HFFc6 (cell line): ENCODE measurements around the gene ACD. TPM values are rescaled to one million over a fixed set of nuclear protein-coding genes. Genes with fewer than 3 reads are reported as not detected.

Experiments
- DNase-seq: peaks from one replicate; pipeline ENCODE4 v3.0.0-alpha.2; 2018
- H3K27ac Mint-ChIP-seq: 2 replicates; pipeline ENCODE4 v1.8.0; 2020; ENCODE audit warnings: mild to moderate bottlenecking, mixed read lengths
- H3K27me3 Mint-ChIP-seq: 2 replicates; pipeline ENCODE4 v1.8.0; 2021; ENCODE audit warnings: mild to moderate bottlenecking, moderate library complexity, mixed read lengths; ENCODE audit not compliant: insufficient read depth
- H3K36me3 Mint-ChIP-seq: 2 replicates; pipeline ENCODE4 v1.8.0; 2021; ENCODE audit warnings: low read depth, mixed read lengths
- H3K4me1 Mint-ChIP-seq: 2 replicates; pipeline ENCODE4 v1.8.0; 2020; ENCODE audit warnings: low read depth, mixed read lengths
- H3K4me3 Mint-ChIP-seq: 2 replicates; pipeline ENCODE4 v1.8.0; 2020; ENCODE audit warnings: mild to moderate bottlenecking, moderate library complexity, mixed read lengths
- H3K9me3 Mint-ChIP-seq: 2 replicates; pipeline ENCODE4 v1.8.0; 2020; ENCODE audit warnings: mild to moderate bottlenecking, mixed read lengths
- CTCF ChIP-seq: fragments of 200-600 bp; sonication (generic); IDR thresholded peaks from 2 replicates; pipeline ENCODE4 v1.5.0; 2021; ENCODE audit warnings: antibody characterized with exemption, mild to moderate bottlenecking
- total RNA-seq, 6 experiments: library from RNA; stranded (reverse); fragmentation: NEBNext Ultra II Directional; extraction: Animal tissue kit (Norgen Biotek cat#: 25700); gene quantifications; 2 replicates in 1 of 6; 3 replicates in 5 of 6; pipeline ENCODE4 v1.2.3, GENCODE V29; 2021

ACD gene
- total RNA-seq, 6 experiments from 2014 or later: 18.0 to 25.8 (median 23.9) TPM

- H3K4me3 Mint-ChIP-seq: peak overlapping the region; percentile 74
- no peaks in the 10 kb centered on the region for H3K9me3 Mint-ChIP-seq
Measured at GRCh38 chr16:67651847-67652246, 8.2 kb downstream of the ACD start.

GRCh38 chr16:67651039-67651438, 9.0 kb downstream of the ACD start:
- H3K36me3 Mint-ChIP-seq: no peaks in the 10 kb centered on the region
- no peaks in the 10 kb centered on the region for H3K4me1 Mint-ChIP-seq
- no peak for TF ChIP-seq CTCF
- no peak overlapping the region for H3K4me3 Mint-ChIP-seq
- H3K27me3 Mint-ChIP-seq: peaks cover 39% of the 10 kb centered on the region
- DNase-seq: no peak
- H3K27ac Mint-ChIP-seq: no peak overlapping the region
- H3K9me3 Mint-ChIP-seq: no peaks in the 10 kb centered on the region

More at GRCh38 chr16:67651847-67652246, 8.2 kb downstream of the ACD start:
- no peaks in the 10 kb centered on the region for H3K36me3 Mint-ChIP-seq
- no peak for TF ChIP-seq CTCF
- no peak for DNase-seq
- H3K27ac Mint-ChIP-seq: no peak overlapping the region
- peaks cover 36% of the 10 kb centered on the region for H3K27me3 Mint-ChIP-seq
- H3K4me1 Mint-ChIP-seq: no peaks in the 10 kb centered on the region

- no peak for DNase-seq
- TF ChIP-seq CTCF: no peak
- Mint-ChIP-seq H3K4me3 (no peak overlapping the region), H3K36me3 (no peaks in the 10 kb centered on the region), H3K27ac (no peak overlapping the region), H3K27me3 (peaks cover 42% of the 10 kb centered on the region), H3K4me1 (no peaks in the 10 kb centered on the region), H3K9me3 (no peaks in the 10 kb centered on the region)
Measured at GRCh38 chr16:67650023-67650422, 10.0 kb downstream of the ACD start.

GRCh38 chr16:67649494-67649931, 10.5 kb downstream of the ACD start:
- Mint-ChIP-seq H3K27ac (no peak overlapping the region), H3K4me3 (no peak overlapping the region), H3K4me1 (no peaks in the 10 kb centered on the region), H3K9me3 (no peaks in the 10 kb centered on the region), H3K27me3 (peaks cover 42% of the 10 kb centered on the region), H3K36me3 (no peaks in the 10 kb centered on the region)
- no peak for DNase-seq
- TF ChIP-seq CTCF: no peak

- H3K9me3 Mint-ChIP-seq: no peaks in the 10 kb centered on the region
- no peaks in the 10 kb centered on the region for H3K36me3 Mint-ChIP-seq
- no peak overlapping the region for H3K27ac Mint-ChIP-seq
- H3K4me1 Mint-ChIP-seq: no peaks in the 10 kb centered on the region
- no peak for TF ChIP-seq CTCF
- DNase-seq: no peak
- no peak overlapping the region for H3K4me3 Mint-ChIP-seq
- H3K27me3 Mint-ChIP-seq: peaks cover 45% of the 10 kb centered on the region
Measured at GRCh38 chr16:67648764-67649407, 11.2 kb downstream of the ACD start.
